Stimulated activated CD8-positive, alpha-beta memory T cell treated with anti-CD3 and anti-CD28 coated beads, Interleukin-12 subunit alpha, Interleukin-12 subunit beta, amount 100 ng/mL, for 1 hour (primary cell): ENCODE data around the gene COQ8A.
"Not testable (repeated sequence)": the region's sequence is repeated elsewhere in the genome, so short reads cannot be mapped to it uniquely, and the experiment has no call there.

ENCODE experiments used
- DNase-seq: peaks from one replicate; pipeline ENCODE4 v3.0.0-alpha.2; 2020; ENCODE audit warnings: low read depth

Gene COQ8A

DNA sequence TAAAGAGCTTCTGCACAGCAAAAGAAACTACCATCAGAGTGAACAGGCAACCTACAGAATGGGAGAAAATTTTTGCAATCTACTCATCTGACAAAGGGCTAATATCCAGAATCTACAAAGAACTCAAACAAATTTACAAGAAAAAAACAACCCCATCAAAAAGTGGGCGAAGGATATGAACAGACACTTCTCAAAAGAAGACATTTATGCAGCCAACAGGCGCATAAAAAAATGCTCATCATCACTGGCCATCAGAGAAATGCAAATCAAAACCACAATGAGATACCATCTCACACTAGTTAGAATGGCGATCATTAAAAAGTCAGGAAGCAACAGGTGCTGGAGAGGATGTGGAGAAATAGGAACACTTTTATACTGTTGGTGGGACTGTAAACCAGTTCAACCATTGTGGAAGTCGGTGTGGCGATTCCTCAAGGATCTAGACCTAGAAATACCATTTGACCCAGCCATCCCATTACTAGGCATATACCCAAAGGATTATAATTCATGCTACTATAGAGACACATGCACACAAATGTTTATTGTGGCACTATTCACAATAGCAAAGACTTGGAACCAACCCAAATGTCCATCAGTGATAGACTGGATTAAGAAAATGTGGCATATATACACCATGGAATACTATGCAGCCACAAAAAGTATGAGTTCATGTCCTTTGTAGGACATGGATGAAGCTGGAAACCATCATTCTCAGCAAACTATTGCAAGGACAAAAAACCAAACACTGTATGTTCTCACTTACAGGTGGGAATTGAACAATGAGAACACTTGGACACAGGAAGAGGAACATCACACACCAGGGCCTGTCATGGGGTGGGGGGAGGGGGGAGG is 10.6 kb upstream of the COQ8A start:
- not testable (repeated sequence) for DNase-seq

DNA sequence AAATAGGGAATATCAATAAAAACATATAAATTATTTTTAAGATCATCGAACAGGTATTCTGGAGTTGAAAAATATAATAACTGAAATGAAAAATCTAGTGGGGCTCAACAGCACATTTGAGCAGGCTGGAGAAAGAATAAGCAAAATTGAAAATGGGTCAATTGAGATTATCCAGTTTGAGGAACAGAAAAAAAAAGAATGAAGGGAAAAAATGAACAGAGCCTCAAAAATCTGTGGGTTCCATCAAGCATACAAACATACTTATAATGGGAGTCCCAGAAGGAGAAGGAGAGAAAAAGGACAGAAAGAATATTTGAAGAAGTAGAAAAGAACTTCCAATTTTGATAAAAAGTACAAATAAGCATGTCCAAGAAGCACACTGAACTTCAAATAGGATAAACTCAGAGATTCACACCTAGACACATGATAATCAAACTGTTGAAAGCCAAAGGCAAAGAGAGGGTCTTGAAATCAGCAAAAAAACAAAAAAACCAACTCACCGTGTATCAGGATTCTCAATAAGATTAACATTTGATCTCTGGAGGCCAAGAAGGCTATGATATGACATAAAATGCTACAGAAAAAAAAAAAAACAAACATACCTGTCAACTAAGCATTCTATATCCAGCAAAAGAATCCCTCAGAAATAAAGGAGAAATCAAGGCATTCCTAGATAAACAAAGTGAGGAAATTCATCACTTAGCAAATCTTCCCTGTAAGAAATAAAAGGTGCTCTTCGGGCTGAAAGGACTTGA is 5.4 kb upstream of the COQ8A start:
- no peak for DNase-seq

DNA sequence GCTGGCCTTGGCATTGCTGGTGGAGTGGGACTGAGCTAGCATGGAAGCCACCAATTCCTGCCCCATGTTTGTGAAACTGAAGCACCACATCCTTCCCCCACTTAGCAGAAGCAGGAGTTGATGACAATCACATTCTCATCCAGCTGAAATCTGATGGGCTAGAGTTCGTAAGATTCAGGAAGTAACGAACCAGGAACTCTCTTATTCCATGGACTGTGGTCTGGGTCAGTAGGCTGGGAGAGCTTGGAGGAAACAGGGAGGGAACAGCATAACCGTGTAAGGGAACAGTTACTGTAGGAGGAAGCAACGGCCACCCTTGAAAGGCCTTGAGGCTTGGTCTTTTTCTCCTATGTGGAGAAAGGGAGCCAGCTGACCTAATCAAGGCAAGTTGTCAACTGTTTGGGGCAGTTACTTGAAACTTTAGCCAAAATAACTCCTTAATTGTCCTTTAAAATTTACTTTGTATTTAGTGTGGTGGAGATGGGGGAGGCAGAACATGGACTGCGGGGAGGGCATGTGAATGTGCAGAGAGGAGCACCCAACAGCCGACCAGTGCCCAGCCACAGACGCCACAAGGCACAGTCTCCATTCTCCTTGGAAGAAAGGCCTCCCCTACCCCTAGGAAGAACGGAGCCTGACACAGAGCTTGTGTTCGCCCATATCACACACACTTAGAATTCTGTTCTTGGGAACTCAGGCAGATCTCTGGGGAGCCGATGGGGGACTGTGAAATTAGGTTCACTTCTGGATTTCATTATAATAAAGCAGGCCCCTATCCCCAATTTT is 2.0 kb upstream of the COQ8A start:
- no peak for DNase-seq

DNA sequence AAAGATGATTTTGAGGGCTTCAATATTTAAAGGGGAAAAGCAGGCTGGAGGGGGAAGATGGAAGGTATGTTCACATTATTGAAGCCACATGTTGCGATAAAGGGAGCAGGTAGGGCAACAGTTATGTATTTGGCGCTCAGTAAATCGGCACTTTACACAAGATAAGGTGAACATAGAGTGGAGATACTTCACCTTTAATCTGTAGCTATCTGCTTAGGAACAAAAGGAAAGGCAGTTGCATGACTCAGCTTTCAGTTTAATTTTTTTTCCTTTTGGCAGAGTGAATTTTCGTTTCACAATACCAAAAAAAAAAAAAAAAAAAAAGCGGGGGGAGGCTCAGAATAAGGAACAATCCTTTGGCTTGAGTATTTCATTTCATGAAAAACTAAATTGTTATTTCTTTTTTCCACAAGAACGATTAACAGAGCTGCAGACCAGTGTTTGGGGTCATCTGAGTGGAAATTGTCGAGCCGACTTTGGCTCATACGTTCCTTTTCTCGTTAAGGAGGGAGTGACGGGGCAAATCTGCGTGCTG is 1.1 kb upstream of the COQ8A start:
- DNase-seq, result no peak

DNA sequence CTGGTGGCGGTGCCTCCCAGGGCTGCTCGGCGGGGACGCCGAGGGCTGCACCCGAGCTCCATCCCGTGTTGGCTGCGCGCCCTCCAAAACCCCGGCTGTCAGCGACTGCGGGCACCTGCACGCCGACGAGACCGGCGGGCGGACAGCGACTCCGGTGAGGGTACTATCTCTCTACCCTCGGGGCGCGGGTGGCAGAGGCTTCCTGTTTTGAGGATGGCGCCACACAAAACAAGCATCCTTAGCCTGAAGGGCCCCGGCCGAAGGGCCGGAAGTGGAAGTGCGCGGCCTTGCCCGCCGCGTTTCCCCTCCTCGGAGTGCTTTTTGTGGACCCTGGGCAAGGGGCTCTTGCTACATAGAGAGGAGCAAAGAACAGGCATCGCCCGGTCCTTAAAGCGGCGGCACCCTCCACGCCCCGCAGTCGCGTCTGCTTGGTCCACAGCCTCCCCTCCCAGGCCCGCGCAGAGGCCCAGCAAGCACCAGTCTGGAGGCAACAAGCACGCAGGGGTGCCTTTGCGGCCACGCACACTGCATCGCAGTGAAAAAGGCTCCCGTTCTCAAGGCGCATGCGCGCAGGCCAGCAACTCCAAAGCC is 561 bp upstream of the COQ8A start:
- peak; percentile 45 for DNase-seq

DNA sequence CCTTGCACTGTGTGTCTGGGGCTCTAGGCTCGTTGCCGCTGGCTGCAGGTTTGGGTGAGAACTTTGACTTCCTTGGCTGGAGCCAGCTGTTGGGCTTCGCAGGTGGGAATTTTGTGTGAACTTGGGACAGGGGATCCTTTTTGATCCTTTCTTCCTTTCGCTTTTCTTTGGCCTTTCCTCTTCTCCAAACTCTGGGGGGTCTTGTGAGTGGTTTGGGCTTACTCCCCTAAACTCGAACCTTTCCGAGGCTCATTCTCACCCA is 643 bp downstream of the COQ8A start:
- no peak for DNase-seq

GRCh38 chr1:226942392-226942791 is 2.3 kb downstream of the COQ8A start:
- no peak for DNase-seq

- no peak for DNase-seq
Measured at GRCh38 chr1:226943156-226943555, 3.1 kb downstream of the COQ8A start.

GRCh38 chr1:226943927-226944326 is 3.8 kb downstream of the COQ8A start:
- DNase-seq, result no peak

DNA sequence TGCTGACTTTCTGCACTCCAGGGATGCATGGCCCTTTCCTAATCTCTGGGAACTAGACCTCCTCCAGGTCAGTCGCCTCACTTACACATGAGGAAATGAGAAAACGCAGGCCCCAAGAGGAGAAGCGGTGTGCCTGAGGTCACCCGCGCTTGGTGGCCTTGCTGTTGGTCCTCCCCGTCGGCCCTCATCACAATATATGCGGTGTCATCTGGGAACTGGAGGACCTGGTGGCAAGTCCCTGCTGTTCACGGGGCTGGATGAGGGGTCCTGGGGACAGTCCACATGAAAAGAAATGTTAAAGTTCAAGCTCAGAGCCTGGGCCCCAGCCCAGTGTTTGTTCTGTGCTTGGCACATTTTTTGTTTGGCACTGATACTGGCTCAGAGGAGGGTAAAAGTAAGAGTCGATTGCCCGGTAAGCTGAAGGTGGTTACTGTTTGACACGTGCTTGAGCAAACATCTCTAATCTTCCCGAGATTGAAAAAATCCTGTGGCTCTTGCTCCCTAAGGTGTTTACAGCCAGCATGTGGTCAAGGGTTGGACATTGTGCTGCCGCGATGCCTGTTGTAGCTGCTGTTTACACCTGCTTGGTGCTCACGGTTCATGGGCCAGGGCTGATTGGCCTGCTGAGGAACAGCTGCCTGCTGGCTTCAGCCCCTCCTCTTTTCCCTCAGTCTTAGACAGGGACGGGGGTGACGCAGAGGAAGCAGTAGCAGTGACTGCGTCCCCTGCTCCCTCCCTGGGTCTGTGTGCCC is 5.2 kb downstream of the COQ8A start:
- DNase-seq, result no peak

GRCh38 chr1:226945858-226946245 is 5.8 kb downstream of the COQ8A start:
- no peak for DNase-seq

- DNase-seq, result no peak
Measured at GRCh38 chr1:226946285-226946684, 6.2 kb downstream of the COQ8A start.

DNA sequence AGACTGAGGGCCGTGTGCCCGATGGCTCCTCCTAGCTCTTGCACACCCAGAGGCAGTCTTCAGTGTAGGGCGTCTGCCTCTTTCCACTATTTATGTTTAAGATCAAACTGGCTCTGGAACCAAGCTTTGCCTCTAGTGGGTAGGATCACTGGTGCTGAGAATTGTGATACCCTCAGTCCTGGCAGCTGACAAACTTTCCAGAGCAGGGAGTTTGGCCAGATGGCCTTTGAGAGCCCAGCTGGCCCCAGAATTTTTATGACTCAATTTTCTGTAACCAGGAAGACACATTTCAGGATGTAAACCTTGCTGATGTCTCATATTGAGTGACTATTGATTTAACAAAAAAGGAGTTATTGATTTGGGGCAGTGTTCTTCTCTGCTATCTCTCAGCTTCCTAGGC is 6.7 kb downstream of the COQ8A start:
- DNase-seq, result no peak

DNA sequence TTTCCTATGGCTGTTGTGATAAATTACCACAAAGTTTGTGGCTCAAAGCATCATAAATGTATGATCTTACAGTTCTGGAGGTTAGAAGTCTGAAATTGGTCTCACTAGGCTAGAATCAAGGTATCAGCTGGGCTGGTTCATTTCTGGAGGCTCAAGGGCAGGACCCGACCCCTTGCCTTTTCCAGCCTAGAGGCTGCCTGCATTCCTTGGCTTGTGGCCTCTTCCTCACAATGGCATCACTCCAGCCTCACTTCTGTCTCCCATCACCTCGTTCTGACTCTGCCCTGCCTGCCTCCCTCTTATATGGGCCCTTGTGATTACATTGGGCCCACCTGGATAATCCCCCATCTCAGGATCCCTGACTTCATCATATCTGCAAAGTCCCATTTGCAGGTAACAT is 8.0 kb downstream of the COQ8A start:
- no peak for DNase-seq

DNA sequence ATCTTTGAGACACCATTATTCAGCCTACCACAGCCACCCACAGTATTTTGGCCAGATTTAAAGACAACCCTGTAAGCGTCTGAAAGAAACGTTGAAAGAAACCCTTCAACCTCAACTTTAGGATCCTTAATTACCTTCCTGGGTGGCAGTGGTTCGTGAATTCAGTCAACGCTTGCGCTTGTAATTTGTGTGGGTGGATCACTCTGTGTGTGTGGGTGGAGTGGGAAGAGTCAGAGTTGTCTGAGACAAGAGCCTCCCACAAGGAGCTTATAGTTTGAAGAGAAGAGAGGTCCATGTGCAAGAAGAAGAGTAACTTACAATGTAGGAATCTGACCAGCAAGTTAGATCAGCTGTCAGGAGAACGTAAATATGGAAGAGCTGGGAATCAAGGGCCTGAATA is 8.4 kb downstream of the COQ8A start:
- no peak for DNase-seq

DNA sequence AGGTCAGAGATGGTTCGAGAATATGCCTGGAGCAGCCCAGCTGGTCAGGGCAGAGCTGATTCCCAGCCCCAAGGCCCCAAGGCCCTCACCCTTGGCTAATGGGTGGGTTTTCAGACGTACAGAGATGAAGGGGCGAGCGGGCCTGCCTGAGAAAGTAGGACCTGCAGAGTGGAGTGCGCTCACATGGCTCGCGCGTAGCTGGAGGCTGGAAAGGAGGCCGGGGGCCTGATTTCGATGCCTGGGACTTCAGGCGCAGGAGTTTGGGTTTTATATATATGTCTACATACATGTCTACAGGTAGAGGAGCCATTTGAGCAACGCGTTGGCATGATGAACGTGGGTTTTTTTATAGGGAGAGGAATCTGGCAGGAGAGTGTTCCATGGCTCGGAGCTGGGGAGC is 8.9 kb downstream of the COQ8A start:
- DNase-seq, result no peak

DNA sequence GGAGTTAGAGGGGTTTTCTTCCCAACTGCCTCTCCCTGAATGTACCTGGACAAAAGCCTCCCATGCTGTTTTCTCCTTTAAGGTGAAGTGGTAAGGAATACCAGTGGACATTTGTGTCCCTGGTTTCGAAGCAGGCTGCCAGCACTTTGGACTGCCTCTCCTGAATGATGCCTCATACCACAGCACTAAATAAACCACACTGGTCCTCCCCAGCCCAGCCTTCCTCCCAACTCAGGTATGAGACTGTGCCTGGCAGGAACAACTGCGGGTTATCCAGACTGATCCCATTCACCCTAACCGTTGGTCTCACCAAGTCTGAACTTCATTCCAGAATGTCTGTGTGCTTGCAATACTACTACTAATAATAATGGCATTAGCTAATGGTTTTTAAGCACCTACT is 9.3 kb downstream of the COQ8A start:
- no peak for DNase-seq

DNA sequence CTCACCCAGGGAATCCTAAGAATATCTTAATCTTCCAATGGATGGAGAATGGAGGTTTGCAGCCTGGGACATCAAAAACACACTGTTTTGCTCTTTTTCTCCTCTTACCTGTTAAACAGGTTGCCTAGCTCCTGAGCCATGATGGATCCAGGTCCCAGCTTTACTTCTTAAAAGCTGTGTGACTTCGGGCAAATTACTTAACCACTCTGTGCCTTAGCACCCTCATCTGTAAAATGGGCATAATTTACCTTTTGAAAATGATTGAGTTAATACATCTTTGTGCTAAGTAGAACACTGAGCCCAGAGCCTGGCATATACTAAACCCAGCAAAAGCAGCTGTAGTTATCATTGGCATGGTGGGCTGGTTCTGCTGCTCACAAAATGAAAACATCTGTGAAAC is 10.2 kb downstream of the COQ8A start:
- no peak for DNase-seq

- no peak for DNase-seq
Measured at GRCh38 chr1:226950871-226951270, 10.8 kb downstream of the COQ8A start.

- DNase-seq, result no peak
Measured at GRCh38 chr1:226951286-226952117, 11.4 kb downstream of the COQ8A start.

GRCh38 chr1:226952118-226952441 is 12.0 kb downstream of the COQ8A start:
- DNase-seq, result no peak
